Gastroesophageal sphincter (tissue), 4 donors: ENCODE results near the gene IL36A. TPM values are rescaled to one million over a fixed set of nuclear protein-coding genes. Genes with fewer than 3 reads are reported as not detected.

Experiments
- ATAC-seq: fragments of 150-250 bp; one replicate; pipeline ENCODE4 v1.9.1; 2016; ENCODE audit warnings: mild to moderate bottlenecking, moderate library complexity
- H3K27ac ChIP-seq, 4 donors: fragments of 200-600 bp; sonication (generic) in 3 of 4; 1 replicate in 3 of 4; 2 replicates in 1 of 4; pipeline ENCODE4 v1.5.1; 2016 to 2019
- H3K27me3 ChIP-seq: fragments of 200-600 bp; sonication (generic); one replicate; pipeline ENCODE4 v1.5.1; 2019
- H3K36me3 ChIP-seq, 2 donors: fragments of 200-600 bp; sonication (generic); one replicate each; pipeline ENCODE4 v1.5.1; 2019; ENCODE audit warnings: control low read depth in 1 of 2
- H3K4me1 ChIP-seq, 3 donors: fragments of 200-600 bp; sonication (generic); 1 replicate in 2 of 3; 2 replicates in 1 of 3; pipeline ENCODE4 v1.5.1; 2016 to 2019; ENCODE audit warnings: control low read depth in 2 of 3
- H3K4me3 ChIP-seq, 2 donors: fragments of 200-600 bp; sonication (generic); one replicate each; pipeline ENCODE4 v1.5.1; 2019; ENCODE audit warnings: mild to moderate bottlenecking in 1 of 2, moderate library complexity in 1 of 2
- H3K9me3 ChIP-seq, 3 donors: fragments of 200-600 bp; sonication (generic); one replicate each; pipeline ENCODE4 v1.5.1; 2017 to 2019; ENCODE audit warnings: control low read depth in 2 of 3
- EP300 ChIP-seq: sonication (generic); formaldehyde crosslinking; IDR thresholded peaks from one replicate; pipeline ENCODE4 v1.6.1; 2017; ENCODE audit warnings: antibody characterized with exemption, mild to moderate bottlenecking
- POLR2A ChIP-seq, 2 donors: fragments of 450-650 bp; IDR thresholded peaks; one replicate each; pipeline ENCODE4 v1.6.1; 2017; ENCODE audit warnings: antibody characterized with exemption in 2 of 2, mild to moderate bottlenecking in 2 of 2, moderate library complexity in 1 of 2
- POLR2AphosphoS5 ChIP-seq: sonication (generic); formaldehyde crosslinking; IDR thresholded peaks from one replicate; pipeline ENCODE4 v1.6.1; 2017; ENCODE audit warnings: antibody characterized with exemption
- WGBS, 2 donors: methylation state at CpG; one replicate each; pipeline ENCODE4 v1.1.5; 2018; ENCODE audit warnings: low coverage in 1 of 2; 5-methylcytosine and 5-hydroxymethylcytosine counted together
- small RNA-seq, 4 donors: library from RNA; depleted of rRNA; stranded (forward); fragments of <200 nt; gene quantifications; one replicate each; pipeline ENCODE3, GENCODE V24; 2016
- total RNA-seq, 4 donors: library from RNA; depleted of rRNA; stranded (reverse); fragments of >200 nt; gene quantifications; one replicate each; pipeline ENCODE4 v1.1.0, GENCODE V29; 2016
- TF ChIP-seq, protein P1 (sequence below), 4 experiments: fragments of 200-600 bp in 2 of 4; fragments of 450-650 bp in 2 of 4; sonication (generic) in 1 of 4; IDR thresholded peaks; one replicate each; pipeline ENCODE4 v1.5.1; 2017 to 2019; ENCODE audit warnings: antibody characterized with exemption in 4 of 4, mild to moderate bottlenecking in 2 of 4, moderate library complexity in 2 of 4

The IL36A gene
- total RNA-seq, 4 donors from 2014 or later, result 1.2 to 9.1 TPM; not detected in 2

- TF ChIP-seq, protein P1, sequence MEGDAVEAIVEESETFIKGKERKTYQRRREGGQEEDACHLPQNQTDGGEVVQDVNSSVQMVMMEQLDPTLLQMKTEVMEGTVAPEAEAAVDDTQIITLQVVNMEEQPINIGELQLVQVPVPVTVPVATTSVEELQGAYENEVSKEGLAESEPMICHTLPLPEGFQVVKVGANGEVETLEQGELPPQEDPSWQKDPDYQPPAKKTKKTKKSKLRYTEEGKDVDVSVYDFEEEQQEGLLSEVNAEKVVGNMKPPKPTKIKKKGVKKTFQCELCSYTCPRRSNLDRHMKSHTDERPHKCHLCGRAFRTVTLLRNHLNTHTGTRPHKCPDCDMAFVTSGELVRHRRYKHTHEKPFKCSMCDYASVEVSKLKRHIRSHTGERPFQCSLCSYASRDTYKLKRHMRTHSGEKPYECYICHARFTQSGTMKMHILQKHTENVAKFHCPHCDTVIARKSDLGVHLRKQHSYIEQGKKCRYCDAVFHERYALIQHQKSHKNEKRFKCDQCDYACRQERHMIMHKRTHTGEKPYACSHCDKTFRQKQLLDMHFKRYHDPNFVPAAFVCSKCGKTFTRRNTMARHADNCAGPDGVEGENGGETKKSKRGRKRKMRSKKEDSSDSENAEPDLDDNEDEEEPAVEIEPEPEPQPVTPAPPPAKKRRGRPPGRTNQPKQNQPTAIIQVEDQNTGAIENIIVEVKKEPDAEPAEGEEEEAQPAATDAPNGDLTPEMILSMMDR (IDR thresholded peaks at IDR 0.05), result no peak
- no peak for TF ChIP-seq POLR2A (IDR thresholded peaks at IDR 0.05)
- WGBS, 2 donors, result 17 to 63% methylated on average over 1 of the region's 1 CpG
- H3K9me3 ChIP-seq, result peaks cover 0 to 9% (median 0%) of the 10 kb centered on the region in 3 donors
- no peak overlapping the region for H3K27ac ChIP-seq
- no peak for ATAC-seq
- peaks cover 3% of the 10 kb centered on the region for H3K27me3 ChIP-seq
- H3K4me3 ChIP-seq, result no peak overlapping the region
- H3K4me1 ChIP-seq, result no peaks in the 10 kb centered on the region
- H3K36me3 ChIP-seq, result no peaks in the 10 kb centered on the region
Measured at GRCh38 chr2:113056521-113056920, 51.3 kb downstream of the IL36A start.

DNA sequence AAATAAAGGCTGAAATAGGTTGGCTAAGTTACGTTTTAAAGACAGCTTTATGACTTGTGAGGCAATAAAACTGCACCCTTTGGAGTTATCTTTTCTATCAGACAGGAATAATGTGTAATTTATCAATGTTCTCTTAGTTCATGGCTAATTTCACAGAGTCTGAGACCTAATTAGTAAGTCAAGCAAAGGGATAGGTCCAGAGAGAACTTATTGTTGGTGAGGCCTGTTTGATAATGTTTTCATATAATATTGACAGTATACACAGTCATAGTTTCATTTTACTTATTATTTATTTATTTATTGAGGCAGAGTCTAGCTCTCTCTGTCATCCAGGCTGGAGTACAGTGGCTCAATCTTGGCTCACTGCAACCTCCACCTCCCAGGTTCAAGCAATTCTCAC, 51.9 kb downstream of the IL36A start:
- 66 to 70% methylated on average over 1 of the region's 1 CpG for WGBS, 2 donors
- H3K4me3 ChIP-seq, result no peak overlapping the region
- H3K36me3 ChIP-seq, result no peaks in the 10 kb centered on the region
- ATAC-seq, result no peak
- H3K4me1 ChIP-seq, result no peaks in the 10 kb centered on the region
- no peak overlapping the region for H3K27ac ChIP-seq
- H3K9me3 ChIP-seq, result peaks cover 0 to 9% (median 0%) of the 10 kb centered on the region in 3 donors
- H3K27me3 ChIP-seq, result peaks cover 9% of the 10 kb centered on the region
- TF ChIP-seq, protein P1 (IDR thresholded peaks at IDR 0.05), result no peak
- no peak for TF ChIP-seq EP300
- TF ChIP-seq POLR2A (IDR thresholded peaks at IDR 0.05), result no peak
- no peak for TF ChIP-seq POLR2AphosphoS5

Small RNA genes within 50 kb of the gene (small RNA-seq; reads per million reads assigned to genes)
- gene HMGN2P23, result 0 reads per million in 4 donors

Other genes starting within 250 kb of the IL36A start
- 1 to 10 TPM in 1 of 4 donors, under 1 TPM in 1, not detected in 2; 0.50 to 1.8 TPM for gene CKAP2L, start 240.8 kb upstream of the IL36A start, total RNA-seq
- not detected for gene IL1A, start 221.0 kb upstream of the IL36A start, total RNA-seq
- gene IL1B, start 168.7 kb upstream of the IL36A start, total RNA-seq, result 1 to 10 TPM in 2 of 4 donors, not detected in 2; 2.7 to 3.2 TPM
- not detected for gene IL37, start 94.3 kb upstream of the IL36A start, total RNA-seq
- 1 to 10 TPM in 1 of 4 donors, under 1 TPM in 1, not detected in 2; 0.78 to 1.8 TPM for gene IL36G, start 27.5 kb upstream of the IL36A start, total RNA-seq
- gene IL36B, start 47.4 kb downstream of the IL36A start, total RNA-seq, result not detected
- gene IL36RN, start 53.7 kb downstream of the IL36A start, total RNA-seq, result 1 to 10 TPM in 1 of 4 donors, under 1 TPM in 1, not detected in 2; 0.93 to 1.7 TPM
- not detected for gene IL1F10, start 62.5 kb downstream of the IL36A start, total RNA-seq
- 10 to 100 TPM in 1 of 4 donors, 1 to 10 TPM in 2, under 1 TPM in 1; 0.46 to 32.9 (median 2.7) TPM for gene IL1RN, start 122.1 kb downstream of the IL36A start, total RNA-seq
- gene PSD4, start 168.5 kb downstream of the IL36A start, total RNA-seq, result 1 to 10 TPM; 3.0 to 4.4 (median 3.6) TPM